NCI-H69 (cell line): ENCODE data around the gene CROT.

Source experiments
- DNase-seq: peaks from one replicate; lab custom pipeline; 2025; lab: John Stamatoyannopoulos, UW

The CROT gene

GRCh38 chr7:87342231-87342630, 3.2 kb upstream of the CROT start:
- no peak for DNase-seq

GRCh38 chr7:87344446-87344845, 1.0 kb upstream of the CROT start:
- DNase-seq, result peak; percentile 24

- DNase-seq, result peak; percentile 65
Measured at GRCh38 chr7:87345962-87346371, 503 bp downstream of the CROT start.

- DNase-seq, result no peak
Measured at GRCh38 chr7:87347207-87347606, 1.7 kb downstream of the CROT start.

DNA sequence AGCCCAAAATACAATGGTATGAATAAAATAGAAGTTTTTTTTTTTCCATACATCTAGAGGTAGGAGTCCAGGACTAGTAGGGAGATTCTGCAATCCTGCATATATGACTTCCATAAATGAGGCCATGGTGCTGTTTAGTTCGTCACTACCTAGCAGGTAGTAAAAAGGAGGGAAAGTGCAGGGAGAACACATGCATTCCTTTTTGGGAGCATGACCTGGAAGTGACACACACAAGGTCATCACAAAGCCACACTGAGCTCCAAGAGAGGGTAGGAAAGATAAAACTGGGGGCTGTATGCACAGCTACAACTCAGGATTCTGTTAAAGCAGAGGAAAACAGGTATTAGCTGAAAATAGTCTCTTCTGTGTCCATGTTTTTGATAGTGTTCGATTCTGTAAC, 2.2 kb downstream of the CROT start:
- DNase-seq, result no peak

- DNase-seq, result peak; percentile 38
Measured at GRCh38 chr7:87354749-87355148, 9.3 kb downstream of the CROT start.

DNA sequence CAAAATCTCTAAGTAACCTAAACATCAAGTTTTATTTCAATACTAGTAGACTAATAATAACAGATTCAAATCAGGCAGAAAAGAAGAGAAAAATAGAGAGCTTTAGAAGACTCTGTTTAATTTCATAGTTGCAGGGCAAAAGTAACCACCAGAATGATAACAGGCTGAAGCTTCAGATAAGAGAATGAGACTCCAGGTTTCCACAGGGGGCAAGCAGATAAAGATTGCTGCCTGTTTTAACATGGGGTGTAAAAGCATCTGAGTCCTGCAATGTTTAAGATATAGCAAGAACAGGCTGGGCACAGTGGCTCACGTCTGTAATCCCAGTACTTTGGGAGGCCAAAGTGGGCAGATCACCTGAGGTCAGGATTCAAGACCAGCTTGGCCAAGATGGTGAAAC, 11.0 kb downstream of the CROT start:
- no peak for DNase-seq

- no peak for DNase-seq
Measured at GRCh38 chr7:87359366-87359765, 13.9 kb downstream of the CROT start.

- no peak for DNase-seq
Measured at GRCh38 chr7:87361320-87361719, 15.9 kb downstream of the CROT start.

DNA sequence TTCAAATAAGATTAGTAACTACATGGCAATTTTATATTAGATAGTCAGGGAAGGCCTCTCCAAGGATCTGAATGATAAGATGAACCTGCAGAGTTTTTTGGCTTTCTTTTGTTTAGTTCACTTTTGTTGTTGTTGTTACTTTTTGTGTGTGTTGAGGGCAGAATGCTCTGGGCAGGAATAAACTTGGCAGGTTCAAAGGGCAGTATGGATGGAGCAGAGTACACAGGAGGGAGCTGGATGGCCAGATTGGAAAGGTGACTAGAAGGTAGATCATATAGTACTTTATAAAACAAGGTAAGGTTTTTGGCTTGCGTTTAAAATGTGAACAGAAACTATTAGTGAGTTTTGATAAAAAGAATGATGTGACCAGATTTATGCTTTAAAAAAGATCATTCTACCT, 17.9 kb downstream of the CROT start:
- DNase-seq, result no peak

DNA sequence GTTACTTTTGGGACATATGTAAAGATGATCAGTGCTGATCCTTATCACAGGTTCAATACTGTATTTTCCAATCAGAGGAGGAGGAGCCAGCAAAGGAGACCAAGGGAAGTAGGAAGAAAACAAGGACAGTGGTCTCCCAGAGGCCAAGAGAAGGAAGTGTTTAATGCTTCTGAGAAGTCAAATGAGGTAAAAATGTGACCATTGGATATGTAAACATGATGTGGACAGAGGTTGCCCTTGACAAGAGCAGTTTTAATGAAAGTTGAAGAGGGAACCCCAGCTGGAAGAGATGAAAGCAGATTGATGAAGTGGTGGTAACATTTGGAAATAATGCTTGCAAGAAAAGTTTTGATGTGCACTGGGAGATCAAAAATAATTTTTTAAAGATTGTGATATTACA, 18.8 kb downstream of the CROT start:
- no peak for DNase-seq

DNA sequence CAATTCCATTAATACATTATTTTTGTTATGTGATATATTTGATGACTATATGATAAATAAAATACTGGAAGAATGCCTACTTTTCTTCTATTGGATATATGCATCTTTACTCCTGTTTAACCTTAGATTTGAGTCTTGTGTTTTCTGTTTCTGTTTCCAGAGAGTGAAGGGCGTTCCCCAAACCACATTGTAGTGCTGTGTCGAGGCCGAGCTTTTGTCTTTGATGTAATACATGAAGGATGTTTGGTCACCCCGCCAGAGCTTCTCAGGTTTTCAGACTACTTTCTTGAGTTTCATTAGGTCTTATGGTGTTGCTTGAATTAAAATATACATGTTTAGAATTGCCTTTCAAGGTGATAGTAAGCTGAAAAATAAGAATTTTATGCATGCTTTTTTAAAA, 23.8 kb downstream of the CROT start:
- DNase-seq, result no peak

- peak; percentile 6 for DNase-seq
Measured at GRCh38 chr7:87370660-87371180, 25.3 kb downstream of the CROT start.

GRCh38 chr7:87375662-87376435, 30.4 kb downstream of the CROT start:
- no peak for DNase-seq

- no peak for DNase-seq
Measured at GRCh38 chr7:87380905-87381304, 35.4 kb downstream of the CROT start.

DNA sequence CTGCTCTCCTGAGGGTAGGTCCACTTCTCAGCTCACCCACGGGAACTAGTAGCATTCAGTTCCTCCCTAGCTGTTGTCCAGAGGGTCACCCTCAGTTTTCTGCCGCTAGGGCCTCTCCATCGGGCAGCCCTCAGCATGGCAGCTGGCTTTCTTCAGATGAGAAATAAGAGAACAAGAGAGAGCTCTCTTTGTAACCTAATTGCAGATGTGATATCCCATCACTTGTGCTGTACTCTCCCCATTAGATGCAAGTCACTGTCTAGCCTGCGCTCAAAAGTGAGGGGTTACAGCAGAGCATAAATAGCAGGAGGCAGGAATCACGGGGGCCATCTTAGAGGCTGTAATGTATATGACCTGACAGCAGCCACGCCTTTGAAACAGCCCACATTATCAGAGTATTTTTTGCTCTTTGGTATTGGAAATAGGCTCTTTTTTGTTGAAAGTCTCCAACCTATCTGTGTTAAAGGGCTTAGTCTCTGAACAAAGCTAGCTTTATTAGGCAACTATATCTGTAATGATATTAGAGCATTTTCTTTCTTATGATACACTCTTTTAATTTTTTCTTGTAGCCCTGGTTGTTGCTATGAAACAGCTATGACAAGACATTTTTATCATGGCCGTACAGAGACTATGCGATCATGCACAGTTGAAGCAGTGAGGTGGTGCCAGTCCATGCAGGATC, 45.7 kb downstream of the CROT start:
- no peak for DNase-seq

GRCh38 chr7:87395442-87396020, 50.1 kb downstream of the CROT start:
- DNase-seq, result no peak

DNA sequence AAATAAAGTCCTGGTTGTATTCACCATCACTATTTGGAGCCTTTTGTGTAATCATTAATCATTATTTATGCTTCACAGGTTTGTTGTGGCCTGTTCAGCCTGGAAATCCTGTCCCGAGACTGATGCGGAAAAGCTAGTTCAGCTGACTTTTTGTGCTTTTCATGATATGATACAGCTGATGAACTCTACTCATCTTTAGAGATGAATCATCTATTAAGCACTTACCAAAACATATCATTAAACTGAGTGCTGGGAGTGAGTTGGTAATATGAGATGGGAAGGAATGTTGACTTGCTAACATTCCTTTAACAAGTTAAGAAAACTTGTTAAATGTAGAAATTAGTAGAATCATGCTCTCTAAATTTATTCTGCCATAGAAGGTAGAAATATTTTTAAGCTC, 53.0 kb downstream of the CROT start:
- DNase-seq, result peak; percentile 19

GRCh38 chr7:87404674-87405073, 59.2 kb downstream of the CROT start:
- DNase-seq, result no peak

- DNase-seq, result no peak
Measured at GRCh38 chr7:87411186-87411585, 65.7 kb downstream of the CROT start.

GRCh38 chr7:87413029-87413428, 67.6 kb downstream of the CROT start:
- DNase-seq, result no peak

DNA sequence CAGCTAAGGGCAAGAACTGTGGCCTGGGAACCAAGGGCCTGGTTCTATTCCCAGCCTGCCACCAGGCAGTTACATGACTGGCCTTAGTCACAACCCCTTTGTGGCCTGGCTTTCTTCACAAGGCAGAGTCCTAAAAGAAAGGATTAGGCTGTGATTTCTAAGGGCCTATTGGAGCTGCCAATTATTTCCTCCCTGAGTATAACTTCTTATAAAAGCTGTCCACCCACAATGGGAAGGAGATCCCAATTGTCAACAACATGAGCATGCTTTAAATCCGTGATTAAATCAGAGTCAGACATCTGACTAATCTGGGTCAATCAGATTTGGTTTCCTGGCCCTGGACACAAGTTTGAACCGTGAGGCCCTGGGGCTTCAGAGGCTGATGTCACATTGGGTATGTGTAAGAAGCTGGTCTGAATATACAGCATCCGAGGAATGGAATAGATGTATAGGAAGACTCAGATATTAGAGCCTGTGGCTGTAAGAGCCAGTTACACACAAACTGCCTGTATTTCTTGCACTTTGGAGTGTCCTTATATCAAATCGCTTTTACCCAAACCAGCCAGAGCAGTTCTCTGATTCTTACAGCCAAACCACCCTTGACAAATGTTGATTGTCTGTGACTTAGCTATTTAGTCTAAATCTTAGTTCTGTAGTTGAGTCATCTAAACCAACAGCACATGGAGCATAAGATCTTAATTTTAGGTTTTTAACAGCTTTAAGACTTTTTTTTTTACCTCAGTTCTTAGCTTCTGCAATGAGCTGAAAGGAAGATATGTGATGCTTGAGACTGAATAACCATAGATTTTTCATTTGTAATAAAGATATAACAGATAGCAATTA, 68.7 kb downstream of the CROT start:
- DNase-seq, result no peak
